Tibial nerve (tissue), 4 donors: ENCODE data around the gene CLEC6A.

Source experiments
- EP300 ChIP-seq, 2 donors: sonication (generic); formaldehyde crosslinking; IDR thresholded peaks; one replicate each; pipeline ENCODE4 v1.6.1; 2017; ENCODE audit warnings: antibody characterized with exemption in 2 of 2, mild to moderate bottlenecking in 1 of 2
- POLR2A ChIP-seq, 2 donors: fragments of 450-650 bp; IDR thresholded peaks; one replicate each; pipeline ENCODE4 v1.6.1; 2017; ENCODE audit warnings: antibody characterized with exemption in 2 of 2, mild to moderate bottlenecking in 2 of 2, moderate library complexity in 2 of 2
- TF ChIP-seq, protein P1 (sequence below), 5 experiments: fragments of 200-600 bp in 3 of 5; fragments of 450-650 bp in 2 of 5; sonication (generic) in 3 of 5; IDR thresholded peaks; one replicate each; pipeline ENCODE4 v1.5.1; 2016 to 2019; ENCODE audit warnings: antibody characterized with exemption in 5 of 5, mild to moderate bottlenecking in 3 of 5, moderate library complexity in 2 of 5

DNA sequence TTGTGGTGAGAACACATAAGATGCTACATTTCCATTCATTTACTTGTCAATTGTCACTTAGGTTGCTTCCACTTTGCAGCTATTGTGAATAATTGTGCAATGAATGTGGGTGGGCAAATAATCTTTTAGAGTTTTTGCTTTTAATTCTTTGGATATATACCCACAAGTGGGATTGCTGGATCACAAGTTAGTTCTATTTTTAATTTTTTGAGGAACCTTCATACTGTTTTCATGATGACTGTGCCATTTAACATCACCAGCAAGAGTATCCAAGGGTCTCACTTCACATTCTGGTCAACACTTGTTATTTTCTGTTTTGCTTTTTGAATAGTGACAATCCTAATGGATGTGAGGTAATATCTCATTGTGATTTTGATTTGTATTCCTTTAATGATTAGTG is 10.5 kb downstream of the CLEC6A start:
- TF ChIP-seq POLR2A (IDR thresholded peaks at IDR 0.05) (no peak), EP300 (IDR thresholded peaks at IDR 0.05) (peak in 1 of 2 donors; percentile 11)
- TF ChIP-seq, protein P1, sequence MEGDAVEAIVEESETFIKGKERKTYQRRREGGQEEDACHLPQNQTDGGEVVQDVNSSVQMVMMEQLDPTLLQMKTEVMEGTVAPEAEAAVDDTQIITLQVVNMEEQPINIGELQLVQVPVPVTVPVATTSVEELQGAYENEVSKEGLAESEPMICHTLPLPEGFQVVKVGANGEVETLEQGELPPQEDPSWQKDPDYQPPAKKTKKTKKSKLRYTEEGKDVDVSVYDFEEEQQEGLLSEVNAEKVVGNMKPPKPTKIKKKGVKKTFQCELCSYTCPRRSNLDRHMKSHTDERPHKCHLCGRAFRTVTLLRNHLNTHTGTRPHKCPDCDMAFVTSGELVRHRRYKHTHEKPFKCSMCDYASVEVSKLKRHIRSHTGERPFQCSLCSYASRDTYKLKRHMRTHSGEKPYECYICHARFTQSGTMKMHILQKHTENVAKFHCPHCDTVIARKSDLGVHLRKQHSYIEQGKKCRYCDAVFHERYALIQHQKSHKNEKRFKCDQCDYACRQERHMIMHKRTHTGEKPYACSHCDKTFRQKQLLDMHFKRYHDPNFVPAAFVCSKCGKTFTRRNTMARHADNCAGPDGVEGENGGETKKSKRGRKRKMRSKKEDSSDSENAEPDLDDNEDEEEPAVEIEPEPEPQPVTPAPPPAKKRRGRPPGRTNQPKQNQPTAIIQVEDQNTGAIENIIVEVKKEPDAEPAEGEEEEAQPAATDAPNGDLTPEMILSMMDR (IDR thresholded peaks at IDR 0.05): no peak
